ENCODE data around the gene SLC9A5.

- TF ChIP-seq, protein P1, sequence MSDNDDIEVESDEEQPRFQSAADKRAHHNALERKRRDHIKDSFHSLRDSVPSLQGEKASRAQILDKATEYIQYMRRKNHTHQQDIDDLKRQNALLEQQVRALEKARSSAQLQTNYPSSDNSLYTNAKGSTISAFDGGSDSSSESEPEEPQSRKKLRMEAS (IDR thresholded peaks at IDR 0.05; ENCODE audit: insufficient read depth, insufficient read length): no peak
- TF ChIP-seq POLR2AphosphoS5 (IDR thresholded peaks at IDR 0.05; ENCODE audit: insufficient read depth, low read depth, low read length): no peak
- TF ChIP-seq EZH2 (IDR thresholded peaks at IDR 0.05; ENCODE audit: borderline replicate concordance, low read depth, low read length, severe bottlenecking): no peak
- TF ChIP-seq, protein P2, sequence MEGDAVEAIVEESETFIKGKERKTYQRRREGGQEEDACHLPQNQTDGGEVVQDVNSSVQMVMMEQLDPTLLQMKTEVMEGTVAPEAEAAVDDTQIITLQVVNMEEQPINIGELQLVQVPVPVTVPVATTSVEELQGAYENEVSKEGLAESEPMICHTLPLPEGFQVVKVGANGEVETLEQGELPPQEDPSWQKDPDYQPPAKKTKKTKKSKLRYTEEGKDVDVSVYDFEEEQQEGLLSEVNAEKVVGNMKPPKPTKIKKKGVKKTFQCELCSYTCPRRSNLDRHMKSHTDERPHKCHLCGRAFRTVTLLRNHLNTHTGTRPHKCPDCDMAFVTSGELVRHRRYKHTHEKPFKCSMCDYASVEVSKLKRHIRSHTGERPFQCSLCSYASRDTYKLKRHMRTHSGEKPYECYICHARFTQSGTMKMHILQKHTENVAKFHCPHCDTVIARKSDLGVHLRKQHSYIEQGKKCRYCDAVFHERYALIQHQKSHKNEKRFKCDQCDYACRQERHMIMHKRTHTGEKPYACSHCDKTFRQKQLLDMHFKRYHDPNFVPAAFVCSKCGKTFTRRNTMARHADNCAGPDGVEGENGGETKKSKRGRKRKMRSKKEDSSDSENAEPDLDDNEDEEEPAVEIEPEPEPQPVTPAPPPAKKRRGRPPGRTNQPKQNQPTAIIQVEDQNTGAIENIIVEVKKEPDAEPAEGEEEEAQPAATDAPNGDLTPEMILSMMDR (IDR thresholded peaks at IDR 0.05; ENCODE audit: extremely low read depth in 1 of 2, insufficient read depth in 1 of 2, low read depth in 1 of 2, low read length in 2 of 2): no peak
These were observed 17.1 kb downstream of the SLC9A5 start for GRCh38 chr16:67265834-67266233.

Measured in endothelial cell of umbilical vein (primary cell).